LoVo (cell line): ENCODE results near the gene SEPTIN6.

Source experiments
- DNase-seq: peaks from one replicate; pipeline ENCODE4 v3.0.0-alpha.2; 2016; ENCODE audit warnings: low spot score

Gene SEPTIN6

DNA sequence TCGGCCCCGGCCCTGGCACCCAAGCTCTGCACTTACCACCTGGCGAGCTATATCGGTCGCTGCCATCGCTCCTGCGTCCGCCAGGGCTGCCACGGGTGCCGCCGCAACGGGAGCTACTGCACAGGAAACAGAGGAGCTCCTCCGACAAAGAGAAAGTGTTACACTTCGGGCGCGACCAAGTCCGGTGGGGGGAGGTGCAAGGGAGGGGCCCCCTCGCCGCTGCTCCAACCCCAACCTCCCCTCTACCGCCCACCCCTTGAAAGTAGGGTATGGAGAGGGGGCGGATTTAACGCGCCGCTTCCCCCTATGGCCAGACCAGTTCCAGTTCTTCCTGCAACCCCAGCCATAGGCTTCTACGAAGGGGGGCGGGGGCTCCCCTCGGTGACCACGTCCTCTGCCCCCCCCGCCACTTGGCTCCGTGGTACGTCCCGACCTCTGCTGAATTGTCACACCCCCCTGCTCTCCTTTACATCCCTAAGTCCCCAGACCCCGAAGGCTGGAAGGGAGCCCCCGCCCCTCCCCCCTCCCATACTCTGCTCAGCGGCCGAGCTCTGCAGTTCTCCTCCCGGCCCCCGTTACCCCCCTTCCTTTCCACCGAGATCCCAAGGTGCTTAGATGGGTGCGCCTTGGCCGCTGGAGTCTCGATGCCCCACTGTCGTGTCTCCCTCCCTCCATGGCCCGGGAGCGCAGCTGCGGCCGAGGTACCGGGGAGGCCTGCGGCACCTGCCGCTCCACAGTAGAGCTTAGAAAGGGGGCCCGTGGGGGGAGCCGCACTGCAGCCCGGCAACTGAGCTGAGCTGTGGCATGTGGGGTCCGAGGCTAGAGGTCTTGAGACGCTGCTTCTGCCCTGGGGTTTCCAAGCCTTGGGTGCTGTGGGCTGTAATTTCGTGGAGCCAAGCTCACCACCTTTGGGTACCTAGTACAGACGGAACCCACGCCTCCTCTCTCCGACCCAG is at the start of gene SEPTIN6:
SEPTIN6 (minus strand) TSS at position 129 of the 956 bp plus-strand sequence; CDS start at position 66, 63 bp downstream.
- peak; percentile 10 for DNase-seq

- no peak for DNase-seq
Observed at GRCh38 chrX:119738742-119739141, 45.8 kb upstream of the SEPTIN6 start.

GRCh38 chrX:119736206-119736764 is 43.3 kb upstream of the SEPTIN6 start:
- DNase-seq: no peak

DNA sequence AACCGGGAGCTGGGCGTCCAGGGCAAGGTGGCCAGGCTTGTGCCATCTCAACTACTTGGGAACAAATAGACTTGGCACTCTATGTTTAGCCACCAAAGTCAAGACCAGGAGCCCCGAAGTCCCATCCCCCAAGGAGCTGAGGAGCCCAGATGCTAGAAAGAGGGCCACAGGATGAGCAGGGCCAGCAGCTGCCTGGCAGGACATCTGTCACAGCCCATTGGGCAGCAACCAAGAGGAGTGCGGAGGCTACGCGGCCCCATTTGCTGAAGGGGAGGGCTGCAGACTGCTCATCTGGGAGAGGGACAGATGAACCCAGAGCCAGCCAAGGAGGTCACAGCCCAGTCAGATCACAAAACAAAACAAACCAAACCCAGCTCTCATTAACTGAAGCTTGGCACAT is 42.5 kb upstream of the SEPTIN6 start:
- DNase-seq: no peak

DNA sequence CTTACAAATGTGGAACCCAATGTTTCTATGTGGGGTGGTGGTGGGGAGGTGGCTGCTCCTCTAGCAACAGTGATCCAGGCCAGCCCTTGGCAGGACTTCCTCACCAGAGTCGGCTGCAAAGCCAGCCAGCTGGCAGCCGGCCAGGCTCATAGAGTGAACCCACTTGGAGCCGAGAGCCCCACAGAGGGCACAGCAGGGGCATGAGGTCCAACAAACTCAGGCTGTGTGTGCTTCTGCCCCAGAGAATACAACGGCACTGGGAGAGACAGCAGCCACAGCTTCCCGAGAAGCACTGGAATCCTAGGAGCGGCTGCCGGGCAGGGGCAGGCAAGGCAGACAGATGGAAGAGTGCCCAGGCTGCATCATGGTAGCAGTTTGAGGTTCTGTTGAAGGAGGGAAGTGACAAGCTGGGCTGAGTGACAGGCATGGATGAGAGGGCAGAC is 42.0 kb upstream of the SEPTIN6 start:
- no peak for DNase-seq

- peak; percentile 58 for DNase-seq
Observed at GRCh38 chrX:119729408-119730201, 36.6 kb upstream of the SEPTIN6 start.

- no peak for DNase-seq
Observed at GRCh38 chrX:119728487-119728886, 35.5 kb upstream of the SEPTIN6 start.

DNA sequence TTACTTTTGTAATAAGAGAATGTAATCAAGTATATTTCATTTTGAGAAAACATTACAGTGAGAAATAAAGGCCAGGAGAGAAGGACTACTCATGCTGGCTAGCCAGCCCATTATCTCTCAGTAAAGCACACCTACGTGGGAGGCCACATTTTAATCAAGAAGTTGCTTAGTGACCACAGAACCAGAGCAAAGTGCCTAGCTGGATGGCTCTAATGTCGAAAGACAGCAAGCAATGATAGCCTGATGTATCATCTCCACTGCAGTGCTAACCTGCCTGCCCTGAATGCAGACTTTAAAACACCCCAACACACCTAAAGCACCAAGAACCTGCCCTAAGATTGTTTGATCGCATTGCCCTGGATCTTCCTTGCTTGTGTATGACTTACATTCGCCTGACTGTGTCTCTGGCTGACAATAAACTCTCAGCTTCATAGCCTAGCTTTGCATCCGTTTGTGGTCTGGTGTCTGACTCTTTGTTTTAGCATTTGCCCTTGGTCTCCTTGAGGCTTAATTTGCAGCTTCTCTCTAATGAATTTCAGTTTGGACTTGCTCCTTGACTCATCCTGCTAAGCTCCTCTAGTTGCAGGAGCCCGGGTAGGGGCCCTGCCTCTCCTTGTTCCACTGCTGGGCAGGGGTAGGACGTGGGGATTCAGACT is 34.1 kb upstream of the SEPTIN6 start:
- no peak for DNase-seq

GRCh38 chrX:119721926-119722325 is 29.0 kb upstream of the SEPTIN6 start:
- no peak for DNase-seq

GRCh38 chrX:119721487-119721886 is 28.5 kb upstream of the SEPTIN6 start:
- no peak for DNase-seq

GRCh38 chrX:119709630-119710029 is 16.7 kb upstream of the SEPTIN6 start:
- no peak for DNase-seq

DNA sequence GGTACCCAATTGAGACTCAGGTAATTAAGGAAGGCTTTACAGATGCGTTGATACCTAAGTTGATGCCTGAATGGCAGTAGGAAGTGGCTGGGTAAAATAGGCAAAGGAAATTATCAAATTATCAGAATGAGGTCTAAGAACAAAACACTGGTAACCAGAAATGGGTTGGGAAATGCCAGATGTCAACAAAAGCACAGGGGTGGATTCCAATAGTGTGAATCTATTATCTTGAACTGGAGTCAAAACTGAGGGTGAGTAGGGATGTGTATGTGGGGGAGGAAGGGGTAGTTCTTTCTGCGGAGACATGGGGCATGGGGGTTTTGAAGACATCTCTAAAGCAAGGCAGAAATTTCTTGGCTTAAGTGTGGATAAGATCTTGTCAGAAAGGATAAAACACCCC is 16.0 kb upstream of the SEPTIN6 start:
- no peak for DNase-seq

GRCh38 chrX:119706616-119707015 is 13.6 kb upstream of the SEPTIN6 start:
- DNase-seq: no peak

DNA sequence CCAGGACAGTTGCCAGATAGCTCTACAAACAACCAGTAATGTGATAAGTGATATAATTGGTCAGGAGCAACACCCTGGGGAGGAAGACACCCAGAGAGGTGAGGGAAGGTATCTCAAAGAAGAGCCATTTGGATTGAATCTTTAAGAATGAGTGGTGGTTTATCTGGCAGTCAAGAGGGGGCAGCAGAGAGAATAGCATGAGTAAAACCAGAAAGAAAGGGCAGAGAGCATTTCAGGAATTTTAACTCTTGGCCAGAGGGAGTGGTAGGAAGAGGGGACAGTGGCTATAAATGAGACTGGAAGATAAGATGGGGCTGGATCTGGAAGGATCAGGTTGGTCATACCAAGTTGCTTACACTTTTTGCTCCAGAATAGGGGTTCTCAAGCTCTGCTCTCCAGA is 5.9 kb upstream of the SEPTIN6 start:
- DNase-seq: peak; percentile 47

DNA sequence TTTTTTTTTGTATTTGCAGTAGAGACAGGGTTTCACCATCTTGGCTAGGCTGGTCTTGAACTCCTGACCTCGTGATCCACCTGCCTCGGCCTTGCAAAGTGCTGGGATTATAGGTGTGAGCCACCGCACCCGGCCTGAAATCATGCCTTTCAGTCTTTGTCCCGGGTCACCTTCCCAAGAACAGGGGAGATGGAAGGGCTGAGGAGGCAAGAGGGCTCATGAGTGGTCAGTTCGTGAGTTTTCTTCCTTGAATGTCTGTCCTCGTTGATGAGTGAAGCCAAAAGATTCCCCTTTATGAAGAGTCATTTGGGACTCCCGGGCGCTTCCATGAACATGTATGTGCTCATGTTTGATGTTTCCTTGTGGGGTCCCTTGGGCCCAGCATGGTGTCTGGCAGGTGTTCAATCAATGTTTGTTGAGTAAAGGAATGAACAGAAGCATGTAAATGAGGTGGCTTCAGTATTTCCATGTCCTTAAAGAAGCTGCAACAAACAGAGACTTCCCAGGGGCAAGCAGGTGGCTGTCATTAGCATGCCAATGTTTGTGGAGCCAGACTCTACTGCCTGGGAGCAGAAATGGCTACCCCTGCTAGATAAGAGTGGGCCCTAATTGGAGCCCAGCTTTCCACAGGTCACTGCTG is 3.4 kb upstream of the SEPTIN6 start:
- DNase-seq: no peak

DNA sequence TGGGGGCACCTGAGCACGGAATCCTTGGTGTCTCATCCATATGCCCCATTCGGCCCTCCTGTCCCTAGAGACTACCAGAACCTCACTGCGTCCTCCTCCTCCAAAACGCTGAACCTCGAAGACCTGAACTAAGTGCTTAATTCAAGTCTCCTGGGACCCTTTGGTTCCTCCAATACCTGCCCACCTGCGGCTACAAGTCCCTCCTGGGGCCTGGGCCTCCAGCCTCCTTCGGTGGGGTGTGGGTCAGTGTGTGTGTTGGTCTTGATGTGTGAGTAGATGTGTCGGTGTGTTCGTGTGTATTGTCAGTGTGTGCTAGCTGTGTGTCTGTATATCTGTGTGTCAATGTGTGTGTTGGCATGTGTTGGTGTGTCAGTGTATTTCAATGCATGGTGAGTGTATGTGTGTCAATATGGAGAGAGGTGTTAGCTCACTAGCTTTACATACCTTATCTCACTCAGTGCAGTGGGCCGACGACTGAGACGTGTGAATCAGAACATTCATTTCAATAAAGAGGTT is 2.6 kb upstream of the SEPTIN6 start:
- DNase-seq: no peak

- DNase-seq: no peak
Observed at GRCh38 chrX:119694601-119695534, 1.9 kb upstream of the SEPTIN6 start.

DNA sequence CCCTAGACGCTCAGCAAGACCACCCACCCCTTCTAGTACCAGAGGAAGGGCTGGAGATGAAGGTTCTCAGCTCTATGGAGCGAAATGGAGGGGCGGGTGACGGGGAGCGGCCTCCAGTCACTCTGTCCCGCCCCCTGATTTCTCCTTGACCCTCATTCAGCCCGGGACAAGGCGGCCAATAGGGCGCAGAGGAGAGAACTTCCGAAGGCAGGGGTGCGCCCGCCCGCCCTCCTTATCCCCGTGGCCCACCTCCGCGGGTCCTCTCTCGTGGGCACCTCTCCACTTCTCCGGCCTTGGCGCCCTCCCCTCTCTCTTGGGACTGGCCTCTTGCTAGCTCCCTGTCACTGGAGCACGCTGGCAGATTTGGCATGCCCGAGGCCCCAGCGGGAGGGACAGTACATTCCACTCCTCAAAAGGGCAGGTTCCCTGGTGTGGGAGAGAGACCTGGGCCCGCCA is 1.1 kb upstream of the SEPTIN6 start:
- DNase-seq: no peak

GRCh38 chrX:119692191-119693039 is 553 bp downstream of the SEPTIN6 start:
- peak; percentile 1 for DNase-seq
